HG02973 (cell line): Measurements from ENCODE around the gene TMEM44.
"Not testable (repeated sequence)": the region's sequence is repeated elsewhere in the genome, so short reads cannot be mapped to it uniquely, and the experiment has no call there.

Source experiments
- ATAC-seq: cut with Tn5 transposase; IDR thresholded peaks from one replicate; pipeline ENCODE4 v1.9.1; 2021; ENCODE audit warnings: moderate library complexity; ENCODE audit not compliant: unreplicated experiment

The TMEM44 gene

DNA sequence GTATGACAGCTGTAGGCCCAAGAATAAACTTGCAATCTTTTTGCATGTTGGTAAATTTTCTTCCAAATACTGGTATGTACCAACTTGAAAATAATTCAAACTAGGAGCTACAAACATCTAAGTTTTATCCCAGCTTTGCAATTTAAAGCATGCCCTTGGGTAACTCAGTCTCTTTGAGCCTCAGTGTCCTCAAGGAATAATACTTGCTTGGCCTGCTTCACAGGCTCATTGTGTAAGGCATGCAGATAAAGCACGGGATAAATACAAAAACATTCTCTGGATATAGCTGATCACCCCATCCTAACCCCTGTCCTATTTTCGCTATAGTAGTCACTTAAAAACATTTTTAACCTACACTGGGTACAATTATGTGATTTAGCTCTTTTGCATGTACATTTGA is 9.6 kb upstream of the TMEM44 start:
- no peak for ATAC-seq

DNA sequence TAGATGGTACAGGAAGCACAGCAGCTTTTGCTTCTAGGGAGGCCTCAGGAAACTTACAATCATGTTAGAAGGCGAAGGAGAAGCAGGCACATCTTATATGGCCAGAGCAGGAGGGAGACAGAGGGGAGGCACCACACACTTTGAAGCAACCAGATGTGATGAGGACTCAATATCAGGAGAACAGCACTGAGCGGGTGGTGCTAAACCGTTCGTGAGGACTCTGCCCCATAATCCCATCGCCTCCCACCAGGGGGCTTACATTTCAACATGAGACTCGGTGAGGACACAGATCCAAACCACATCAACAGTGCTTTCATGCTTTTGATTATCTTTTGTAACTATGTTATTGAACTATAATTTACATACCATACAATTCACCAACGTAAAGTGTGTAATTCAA is 7.6 kb upstream of the TMEM44 start:
- no peak for ATAC-seq

DNA sequence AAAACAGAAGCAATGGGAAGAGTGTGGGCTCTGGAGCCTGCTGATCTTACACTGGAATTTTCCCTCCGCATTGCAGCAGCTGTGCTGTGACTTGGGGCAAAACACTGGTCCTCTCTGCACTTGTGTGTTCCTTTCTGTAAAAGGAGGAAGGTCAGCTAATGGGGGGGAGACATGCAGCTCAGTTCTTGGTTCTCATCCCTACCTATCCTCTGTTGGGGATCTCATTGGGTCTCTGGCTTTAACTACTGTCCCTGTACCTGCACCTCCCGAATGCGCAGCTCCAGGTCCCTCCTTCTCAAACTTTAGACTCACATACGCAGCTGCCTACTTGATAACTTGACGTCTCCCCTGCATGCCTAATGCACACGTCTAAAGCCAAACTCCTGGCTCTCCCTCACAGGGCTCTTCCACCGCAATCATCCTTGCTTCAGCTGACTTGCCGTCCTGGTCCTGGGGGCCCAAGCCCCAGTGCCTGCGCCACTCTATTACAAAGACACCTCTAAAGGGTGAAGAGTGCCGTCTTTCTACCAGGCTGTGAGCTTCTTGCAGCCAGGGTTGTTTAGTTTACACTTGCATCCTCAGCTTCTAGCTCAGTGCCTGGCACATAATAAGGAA is 5.9 kb upstream of the TMEM44 start:
- no peak for ATAC-seq

DNA sequence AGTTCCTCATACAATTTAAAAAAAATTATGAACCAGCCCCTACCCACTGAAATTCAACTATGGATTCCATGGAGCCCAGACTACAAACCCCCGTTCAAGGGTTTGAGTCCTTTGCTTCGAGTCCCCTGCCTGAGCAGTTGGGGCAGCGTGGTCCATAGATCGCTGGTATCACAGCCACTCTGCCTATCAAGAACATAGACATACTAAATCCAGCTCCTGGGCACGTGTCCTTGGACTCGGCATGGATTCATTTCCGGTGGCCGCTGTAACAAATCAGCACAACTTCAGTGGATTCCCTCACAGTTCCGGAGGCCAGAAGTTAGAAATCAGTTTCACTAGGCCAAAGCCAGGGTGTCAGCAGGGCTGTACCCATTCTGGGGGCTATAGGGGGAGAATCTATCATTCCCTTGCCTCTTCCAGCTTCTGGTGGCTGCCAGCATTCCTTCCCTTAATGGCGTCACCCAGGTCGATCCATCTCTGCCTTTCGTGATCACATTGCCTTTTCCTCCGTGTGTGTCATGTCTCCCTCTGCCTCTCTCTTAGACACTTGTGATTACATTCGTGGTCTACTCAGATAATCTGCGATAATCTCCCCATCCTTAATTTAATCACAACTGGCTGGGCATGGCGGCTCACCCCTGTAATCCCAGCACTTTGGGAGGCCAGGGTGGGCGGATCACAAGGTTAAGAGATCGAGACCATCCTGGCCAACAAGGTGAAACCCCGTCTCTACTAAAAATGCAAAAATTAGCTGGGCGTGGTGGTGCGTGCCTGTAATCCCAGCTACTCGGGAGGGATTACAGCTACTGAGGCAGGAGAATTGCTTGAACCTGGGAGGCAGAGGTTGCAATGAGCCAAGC is 4.6 kb upstream of the TMEM44 start:
- no peak for ATAC-seq

DNA sequence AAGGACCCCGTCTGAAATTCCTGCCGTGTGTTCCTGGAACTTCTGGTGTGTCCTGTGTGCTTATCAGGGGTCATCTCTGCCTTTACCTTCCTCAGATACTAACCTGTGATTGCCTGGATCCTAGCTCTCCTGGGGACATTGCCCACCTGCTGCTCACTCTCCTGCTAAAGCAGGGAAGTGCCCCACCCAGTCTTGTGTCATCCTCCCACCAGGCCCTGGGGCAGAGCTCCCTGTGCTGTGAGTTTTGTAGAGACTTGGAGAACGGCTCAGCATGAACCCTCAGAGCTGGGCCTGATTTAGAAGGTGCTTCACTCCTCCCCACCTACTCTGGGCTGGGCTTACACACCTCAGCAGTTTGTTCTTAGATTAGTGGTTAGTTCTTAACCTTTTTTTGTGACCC is 3.8 kb upstream of the TMEM44 start:
- no peak for ATAC-seq

DNA sequence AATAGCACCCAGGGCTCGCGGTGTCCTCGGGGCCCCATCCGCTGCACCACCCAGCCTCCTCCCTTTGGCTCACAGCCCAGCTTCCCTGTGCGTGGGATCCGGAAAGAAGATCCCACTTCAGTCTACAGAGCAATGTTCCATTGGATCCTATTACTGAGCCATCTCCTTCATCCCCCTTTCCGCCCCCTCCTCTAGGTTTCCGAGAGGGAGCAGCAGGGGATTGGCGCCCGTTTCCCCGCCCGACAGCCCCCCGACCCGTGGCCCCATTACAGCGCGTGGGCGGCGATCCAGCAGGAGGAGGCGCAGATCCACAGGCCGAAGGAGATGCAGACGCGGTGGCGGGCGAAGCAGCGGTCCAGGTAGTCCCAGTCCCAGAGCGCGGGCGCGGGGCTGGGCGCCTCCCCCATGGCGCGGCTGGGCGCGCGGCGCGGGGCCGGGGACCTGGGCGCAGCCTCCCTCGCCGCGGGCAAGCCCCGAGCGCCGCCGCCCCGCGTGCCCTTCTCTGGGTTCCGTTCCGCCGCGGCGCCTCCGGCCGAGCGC is 340 bp downstream of the TMEM44 start:
- peak; percentile 44 for ATAC-seq

DNA sequence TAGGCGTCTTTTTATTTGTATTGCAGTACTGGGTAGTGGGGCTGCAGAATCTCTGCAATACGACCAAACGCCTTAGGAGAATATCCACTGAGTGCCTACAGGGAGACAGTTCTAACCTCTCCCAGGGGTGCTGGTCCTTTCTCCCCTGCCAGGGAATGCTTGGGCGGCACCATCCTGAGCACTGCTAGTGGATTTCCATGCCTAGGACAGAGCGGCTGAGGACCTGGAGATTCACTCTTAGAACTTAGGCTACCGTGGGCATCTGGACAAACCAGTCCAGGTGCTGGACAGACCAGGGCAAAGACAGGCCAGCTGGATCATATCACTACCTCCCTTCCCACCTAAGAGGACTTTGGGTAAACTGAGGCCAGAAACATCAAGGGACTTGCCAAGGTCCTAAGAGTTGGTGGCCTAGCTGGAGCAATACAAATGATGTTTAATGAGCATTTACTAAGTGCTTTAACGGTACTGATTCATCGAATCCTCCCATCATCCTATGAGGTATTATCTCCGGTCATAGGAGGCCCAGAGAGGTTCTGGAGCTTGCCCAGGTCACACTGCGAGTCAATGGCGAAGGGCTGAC is 902 bp downstream of the TMEM44 start:
- no peak for ATAC-seq

DNA sequence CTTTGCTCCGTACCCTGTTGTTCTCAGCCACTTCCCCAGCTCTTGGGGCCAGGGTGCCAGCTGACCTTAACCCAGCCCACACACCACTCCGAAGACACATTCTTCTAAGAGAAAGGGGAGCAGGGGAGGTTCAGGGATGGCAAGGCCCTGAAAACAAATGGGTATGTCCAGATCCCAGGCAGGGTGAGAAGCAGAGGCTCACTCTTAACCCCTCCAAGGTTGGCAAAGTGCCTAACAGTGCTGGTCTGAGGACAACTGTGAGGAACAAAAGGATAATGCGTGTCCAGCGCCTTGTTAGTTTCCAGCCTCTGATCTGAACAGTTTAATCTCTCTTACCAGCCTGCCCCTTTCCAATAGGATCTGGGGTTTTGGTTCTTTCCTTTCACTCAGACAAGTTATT is 1.5 kb downstream of the TMEM44 start:
- no peak for ATAC-seq

DNA sequence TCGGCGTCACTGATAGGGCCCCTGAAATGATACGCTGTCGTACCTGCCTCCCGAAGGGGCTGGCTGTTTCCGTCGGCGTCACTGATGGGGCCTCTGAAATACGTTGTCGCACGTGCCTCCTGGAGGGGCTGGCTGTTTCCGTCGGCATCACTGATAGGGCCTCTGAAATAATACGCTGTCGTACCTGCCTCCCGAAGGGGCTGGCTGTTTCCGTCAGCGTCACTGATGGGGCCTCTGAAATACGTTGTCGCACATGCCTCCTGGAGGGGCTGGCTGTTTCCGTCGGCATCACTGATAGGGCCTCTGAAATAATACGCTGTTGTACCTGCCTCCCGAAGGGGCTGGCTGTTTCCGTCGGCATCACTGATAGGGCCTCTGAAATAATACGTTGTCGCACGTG is 2.5 kb downstream of the TMEM44 start:
- ATAC-seq = not testable (repeated sequence)

DNA sequence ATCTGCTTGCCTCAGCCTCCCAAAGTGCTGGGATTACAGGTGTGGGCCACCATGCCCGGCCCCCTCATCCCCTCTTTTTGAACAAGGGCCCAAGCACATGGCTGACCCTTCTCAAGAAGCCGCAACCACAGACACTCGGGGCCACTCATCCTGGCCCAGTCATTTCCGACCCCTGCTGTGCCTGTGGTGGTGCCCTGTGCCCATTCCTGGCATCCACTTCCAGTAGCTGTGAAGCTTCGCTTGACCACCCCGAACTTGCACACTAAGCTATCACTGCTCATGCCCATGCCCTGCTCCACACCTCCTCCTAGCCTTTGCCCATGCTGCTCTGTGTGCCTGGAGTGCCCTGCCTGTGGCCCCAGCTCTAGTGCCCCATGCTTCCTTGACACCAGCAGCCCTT is 8.3 kb downstream of the TMEM44 start:
- ATAC-seq = no peak

DNA sequence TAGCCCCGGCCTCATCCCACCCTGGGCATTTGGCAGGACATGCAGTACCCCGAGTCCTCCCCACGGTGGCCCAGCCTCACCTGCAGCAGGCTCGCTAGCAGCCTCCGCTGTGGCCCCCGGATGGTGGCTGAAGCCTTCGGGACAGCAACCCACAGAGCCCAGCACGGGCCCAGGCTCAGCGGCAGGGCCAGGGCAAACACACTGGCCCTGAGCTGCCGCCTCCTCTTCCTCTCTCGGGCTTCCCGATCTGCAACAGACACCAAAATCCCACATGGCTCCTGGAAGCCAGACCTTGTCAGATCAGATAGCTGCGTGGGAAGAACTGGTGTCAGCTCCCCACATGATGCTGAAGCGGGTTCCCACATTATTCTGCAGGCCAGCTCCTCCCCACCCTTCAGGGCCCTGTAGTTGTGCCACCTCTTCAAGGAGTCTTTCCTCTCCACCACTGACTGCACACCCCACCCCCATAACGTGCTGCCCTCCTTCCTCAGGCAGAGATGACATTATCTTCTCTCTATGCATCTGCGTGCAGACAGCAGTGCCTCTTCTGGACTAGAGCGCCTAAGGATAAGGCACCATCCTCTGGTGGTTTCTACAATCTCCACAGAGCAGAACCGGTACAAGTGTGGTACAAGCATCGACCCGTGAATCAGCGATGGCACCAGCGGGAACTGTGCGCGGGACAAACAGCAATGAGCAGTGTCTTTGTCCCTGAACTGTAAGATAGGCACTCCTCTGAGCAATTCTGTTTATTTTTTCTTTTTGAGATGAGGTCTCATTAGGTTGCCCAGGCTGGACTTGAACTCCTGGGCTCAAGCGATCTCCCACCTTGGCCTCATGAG is 9.5 kb downstream of the TMEM44 start:
- ATAC-seq = no peak

DNA sequence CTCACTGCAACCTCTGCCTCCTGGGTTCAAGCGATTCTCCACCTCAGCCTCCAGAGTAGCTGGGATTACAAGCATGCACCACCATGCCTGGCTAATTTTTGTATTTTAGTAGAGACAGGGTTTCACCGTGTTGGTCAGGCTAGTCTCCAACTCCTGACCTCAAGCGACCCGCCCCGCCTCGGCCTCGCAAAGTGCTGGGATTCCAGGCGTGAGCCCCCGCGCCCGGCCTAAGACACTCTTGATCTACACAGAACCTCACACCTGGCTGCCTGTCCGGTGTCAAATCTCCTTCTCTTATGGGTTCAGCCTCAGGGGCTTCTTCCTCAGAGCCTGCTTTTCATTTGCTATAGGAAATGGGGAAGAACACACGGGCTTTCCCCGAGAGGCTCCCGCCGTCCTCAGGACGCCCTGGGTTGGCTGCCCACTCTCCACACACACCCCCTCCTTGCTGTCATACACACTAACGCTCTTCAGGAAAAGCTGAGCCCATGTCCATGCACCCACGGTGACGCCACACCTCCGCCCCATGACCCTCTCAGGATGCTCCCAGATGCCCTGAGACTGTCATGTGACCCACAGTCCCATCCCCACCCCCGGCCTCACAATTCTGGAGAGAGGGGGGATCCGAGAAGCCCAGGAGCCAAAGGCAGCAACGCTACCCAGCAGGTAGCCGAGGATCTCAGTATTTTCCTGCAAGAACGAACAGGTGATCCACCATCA is 10.4 kb downstream of the TMEM44 start:
- no peak for ATAC-seq

DNA sequence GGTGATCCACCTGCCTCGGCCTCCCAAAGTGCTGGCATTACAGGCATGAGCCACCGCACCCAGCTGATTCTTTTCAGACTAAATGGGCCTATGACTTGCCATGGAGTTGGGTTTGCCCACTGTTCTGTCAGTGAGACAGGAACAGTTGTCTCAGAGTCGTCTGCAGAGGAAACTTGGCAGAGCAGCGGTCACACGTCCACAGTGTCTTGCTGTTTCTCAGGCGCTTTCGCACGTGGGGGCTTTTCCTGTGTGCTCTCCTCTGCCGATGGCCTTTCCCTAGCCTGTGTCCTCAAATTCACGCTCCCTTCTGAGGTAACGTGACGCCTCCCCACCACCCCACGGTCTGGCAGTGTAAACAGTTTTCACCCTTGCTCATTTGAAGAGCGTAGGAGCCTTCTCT is 11.3 kb downstream of the TMEM44 start:
- ATAC-seq = no peak

DNA sequence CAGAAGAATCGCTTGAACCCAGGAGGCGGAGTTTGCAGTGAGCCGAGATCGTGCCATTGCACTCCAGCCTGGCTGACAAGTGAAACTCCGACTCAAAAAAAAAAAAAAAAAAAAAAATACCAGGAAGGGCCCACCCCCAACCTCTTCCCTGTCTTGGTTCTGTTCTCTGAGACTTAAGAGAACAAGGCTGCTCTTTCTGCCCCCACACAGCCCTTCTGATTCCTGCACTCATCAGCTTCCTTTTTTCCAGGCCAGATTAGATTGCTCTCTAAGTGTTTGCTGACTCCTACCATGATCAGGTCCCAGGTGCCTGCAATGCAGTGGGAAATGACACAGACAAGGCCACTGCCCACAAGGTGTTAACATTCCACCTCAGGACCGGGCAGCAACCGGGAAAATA is 13.0 kb downstream of the TMEM44 start:
- no peak for ATAC-seq

DNA sequence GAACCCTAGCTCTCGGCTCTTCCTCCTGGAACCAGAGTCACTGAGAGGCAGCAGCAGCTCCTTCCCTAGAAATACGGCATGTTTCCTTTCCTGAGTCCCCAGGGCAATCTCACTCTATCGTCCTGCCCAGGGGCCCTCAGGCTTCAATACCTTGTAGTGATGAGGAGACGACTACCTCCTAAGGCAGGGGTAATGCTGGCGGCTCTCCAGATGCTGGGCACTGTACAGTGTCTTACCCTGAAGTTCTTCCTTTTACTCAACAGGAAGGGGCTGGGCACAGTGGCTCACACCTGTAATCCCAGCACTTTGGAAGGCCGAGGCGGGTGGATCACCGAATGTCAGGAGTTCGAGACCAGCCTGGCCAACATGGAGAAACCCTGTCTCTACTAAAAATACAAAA is 13.5 kb downstream of the TMEM44 start:
- no peak for ATAC-seq

DNA sequence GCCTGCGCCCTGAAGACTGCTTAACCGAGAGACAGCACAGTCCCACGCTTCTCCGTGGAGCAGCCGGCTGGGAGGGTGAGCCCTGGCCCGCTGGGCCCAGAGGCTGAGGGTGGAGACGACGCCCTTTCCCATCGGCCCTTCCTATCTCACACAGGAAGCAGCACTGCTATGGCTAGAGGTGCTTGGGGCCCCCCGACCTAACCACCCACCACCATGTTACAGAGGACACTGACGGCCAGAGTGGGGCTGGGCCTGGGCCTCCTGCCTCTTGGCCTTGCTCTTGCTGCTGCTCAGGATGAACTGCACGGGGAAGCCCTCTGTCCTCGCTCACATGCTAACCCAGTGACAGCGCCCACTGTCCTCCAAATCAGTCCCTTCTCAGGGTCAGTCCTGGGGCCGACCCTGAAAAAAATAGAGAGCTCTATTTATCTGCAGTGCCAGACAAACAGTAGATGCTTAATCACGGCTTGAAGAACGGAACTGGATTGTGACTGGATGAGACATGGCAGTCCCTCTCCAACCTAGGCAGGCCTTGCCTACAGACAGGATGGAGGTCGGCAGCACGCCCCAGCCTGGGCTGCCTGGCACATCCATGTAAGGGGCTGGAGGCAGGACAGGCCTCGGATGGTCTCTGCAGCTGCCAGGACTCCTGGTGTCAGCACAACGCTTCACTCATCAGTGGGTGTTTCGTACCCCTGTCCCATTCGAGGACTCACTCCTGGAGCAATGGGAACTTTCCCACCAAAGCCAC is 14.2 kb downstream of the TMEM44 start:
- no peak for ATAC-seq

DNA sequence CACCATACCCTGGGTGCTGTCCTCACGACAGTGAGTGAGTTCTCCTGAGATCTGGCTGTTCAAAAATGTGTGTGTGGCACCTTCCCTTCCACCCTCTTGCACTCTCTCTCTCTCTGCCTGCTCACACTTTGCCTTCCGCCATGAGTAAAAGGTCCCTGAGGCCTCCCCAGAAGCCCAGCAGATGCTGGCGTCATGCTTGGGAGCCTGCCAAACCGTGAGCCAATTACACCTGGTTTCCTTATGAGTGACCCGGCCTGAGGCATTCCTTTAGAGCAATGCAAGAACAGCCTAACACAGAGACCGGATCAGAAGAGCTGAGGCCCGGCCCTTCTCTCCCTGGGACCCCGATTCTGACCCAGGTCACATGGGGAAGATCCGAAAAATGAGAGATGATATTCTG is 15.4 kb downstream of the TMEM44 start:
- no peak for ATAC-seq

DNA sequence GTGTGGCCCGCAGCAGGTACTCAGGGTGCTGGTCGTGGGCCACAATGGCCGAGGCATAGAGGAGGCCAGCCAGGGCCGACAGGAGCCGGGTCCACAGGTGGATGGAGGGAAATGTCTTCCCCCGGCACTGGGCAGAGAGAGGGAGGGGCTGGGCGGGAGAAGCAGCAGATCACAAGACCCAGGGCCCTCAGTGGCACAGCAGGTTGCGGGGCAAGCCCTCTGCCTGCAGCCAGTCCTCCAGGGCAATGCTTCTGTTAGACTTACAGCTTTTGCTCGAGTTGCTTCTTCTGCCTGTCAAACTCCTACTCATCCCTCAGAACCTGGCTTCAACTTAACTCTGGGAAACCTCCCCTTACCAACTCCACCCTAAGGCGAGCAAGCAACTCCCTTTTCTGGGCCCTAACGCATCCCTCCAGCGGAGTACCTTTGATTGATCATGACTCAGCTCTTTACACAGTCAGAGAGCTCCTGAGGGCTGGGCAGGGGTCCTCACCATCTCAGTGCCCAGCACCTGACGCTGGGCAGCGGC is 16.0 kb downstream of the TMEM44 start:
- no peak for ATAC-seq

DNA sequence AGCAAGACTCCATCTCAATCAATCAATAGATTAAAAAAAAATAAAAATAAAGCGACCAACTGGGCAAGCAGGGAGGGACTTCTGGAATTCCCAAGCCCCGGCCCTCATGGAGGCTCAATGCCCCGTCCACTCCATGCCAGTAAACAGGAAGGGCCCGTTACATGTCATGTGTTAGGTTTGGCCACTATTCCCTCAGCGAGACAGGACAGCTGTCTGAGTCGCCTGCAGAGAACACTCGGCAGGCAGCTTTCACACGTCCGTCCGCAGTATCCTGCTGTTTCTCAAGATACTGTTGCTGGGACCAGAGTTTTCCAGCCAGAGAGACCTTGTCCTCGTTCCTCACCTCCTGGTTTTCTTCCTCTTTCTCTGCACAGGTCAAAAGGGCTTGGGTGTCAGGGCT is 18.0 kb downstream of the TMEM44 start:
- ATAC-seq = no peak

DNA sequence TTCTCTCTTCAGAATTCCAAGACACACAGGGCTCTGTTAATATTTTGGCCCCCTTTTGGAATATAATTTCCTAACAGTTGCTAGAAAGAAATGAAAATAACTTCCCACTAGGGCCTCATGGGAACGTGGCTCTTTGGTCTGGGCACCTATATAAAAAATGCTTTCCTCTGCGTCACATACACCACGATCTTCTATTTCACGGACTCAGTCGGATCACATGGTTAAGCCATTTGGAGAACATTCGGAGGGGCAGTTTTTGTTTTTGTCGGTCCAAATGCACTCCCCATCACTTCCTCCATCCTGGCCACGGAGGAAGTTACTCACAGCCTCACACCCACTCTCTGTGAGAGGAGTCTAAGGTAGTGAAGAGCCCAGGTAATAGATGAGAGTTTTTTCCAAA is 21.0 kb downstream of the TMEM44 start:
- ATAC-seq = no peak
